HCT116 (cell line): ENCODE data around the gene CNPPD1. TPM values are rescaled to one million over a fixed set of nuclear protein-coding genes. Genes with fewer than 3 reads are reported as not detected.

Experiments
- ATAC-seq: fragments of 200-7000 bp; cut with Tn5 transposase; 2 replicates; pipeline ENCODE4 v1.9.1; 2020; ENCODE audit warnings: mild to moderate bottlenecking, moderate library complexity
- BruUV-seq: library from RNA; stranded (reverse); fragments of 400-500 nt; replicated peaks from 2 replicates; lab custom pipeline; 2021; lab: Mats Ljungman, UMichigan
- CTCF ChIA-PET: fragments of 300-600 bp; sonication (Branson Sonifier 250); formaldehyde crosslinking; loops from one replicate; lab custom pipeline; 2021; ENCODE audit warnings: antibody characterized with exemption; lab: Charles Lee
- POLR2A ChIA-PET: fragments of 300-600, 350-600 bp; sonication (Branson Sonifier 250); formaldehyde crosslinking; loops from one replicate; lab custom pipeline; 2021; ENCODE audit warnings: antibody characterized with exemption; lab: Charles Lee
- RAD21 ChIA-PET, 2 experiments: fragments of 300-600 bp; sonication (Branson Sonifier 250); formaldehyde crosslinking; loops; one replicate each; lab custom pipeline; 2023; ENCODE audit warnings: low total read pairs in 2 of 2; ENCODE audit not compliant: uncharacterized antibody in 2 of 2, unreplicated experiment in 2 of 2, low non-redundant PET in 1 of 2; lab: Charles Lee
- DNase-seq: peaks from one replicate; pipeline ENCODE4 v3.0.0-alpha.2; 2010; ENCODE audit warnings: low read depth, low spot score
- H2AFZ ChIP-seq: fragments of 200-600 bp; shearing (Covaris generic), sonication (generic); 2 replicates; pipeline ENCODE4 v1.6.1; 2017; ENCODE audit warnings: low read depth, mixed run types, mixed read lengths, antibody characterized with exemption, low read length; ENCODE audit not compliant: poor library complexity, severe bottlenecking
- H3K27ac ChIP-seq: 2 replicates; pipeline ENCODE4 v1.5.1; 2012; ENCODE audit warnings: low read depth, low read length
- H3K27me3 ChIP-seq: fragments of 200-600 bp; sonication (generic); 2 replicates; pipeline ENCODE4 v1.6.1; 2016; ENCODE audit warnings: mixed run types, low read length, mixed read lengths; ENCODE audit not compliant: insufficient read depth
- H3K36me3 ChIP-seq, 2 experiments: fragments of 200-500 bp in 1 of 2; fragments of 200-600 bp in 1 of 2; sonication (Bioruptor generic) in 1 of 2; sonication (generic) in 1 of 2; 2 replicates each; pipeline versions ENCODE4 v1.5.1 to v1.6.1; 2014 to 2016; ENCODE audit warnings: low read length in 2 of 2, inconsistent platforms in 1 of 2, mixed read lengths in 1 of 2, mixed run types in 1 of 2; ENCODE audit not compliant: insufficient read depth in 2 of 2, control insufficient read depth in 1 of 2
- H3K4me1 ChIP-seq, 2 experiments: fragments of 200-600 bp in 1 of 2; sonication (generic) in 1 of 2; 2 replicates each; pipeline versions ENCODE4 v1.5.1 to v1.6.1; 2012 to 2017; ENCODE audit warnings: low read length in 2 of 2, inconsistent platforms in 1 of 2, mild to moderate bottlenecking in 1 of 2, mixed read lengths in 1 of 2, mixed run types in 1 of 2, moderate library complexity in 1 of 2; ENCODE audit not compliant: insufficient read depth in 2 of 2, control insufficient read depth in 1 of 2
- H3K4me2 ChIP-seq: fragments of 200-600 bp; sonication (generic); 2 replicates; pipeline ENCODE4 v1.6.1; 2017; ENCODE audit warnings: mixed run types, low read length, mixed read lengths
- H3K4me3 ChIP-seq, 2 experiments: fragments of 200-600 bp in 1 of 2; sonication (generic) in 1 of 2; replicated peaks in 1 of 2; 2 replicates each; pipeline ENCODE4 v1.5.1; 2011 to 2016; ENCODE audit warnings: low read length in 2 of 2, control low read depth in 1 of 2, low read depth in 1 of 2, mild to moderate bottlenecking in 1 of 2, mixed read lengths in 1 of 2, mixed run types in 1 of 2
- H3K79me2 ChIP-seq: fragments of 200-600 bp; sonication (generic); 2 replicates; pipeline ENCODE4 v1.6.1; 2017; ENCODE audit warnings: mild to moderate bottlenecking, mixed run types, low read length, moderate library complexity, mixed read lengths; ENCODE audit not compliant: insufficient read depth
- H3K9ac ChIP-seq: fragments of 200-600 bp; sonication (generic); 2 replicates; pipeline ENCODE4 v1.6.1; 2016; ENCODE audit warnings: low read length, mixed read lengths
- H3K9me2 ChIP-seq: fragments of 200-600 bp; sonication (generic), shearing (Covaris generic); 2 replicates; pipeline ENCODE4 v1.6.1; 2017; ENCODE audit warnings: mixed run types, mild to moderate bottlenecking, moderate library complexity; ENCODE audit not compliant: insufficient read depth
- H3K9me3 ChIP-seq, 2 experiments: fragments of 200-500 bp in 1 of 2; fragments of 200-600 bp in 1 of 2; sonication (Bioruptor generic) in 1 of 2; sonication (generic) in 1 of 2; 2 replicates each; pipeline ENCODE4 v1.6.1; 2014 to 2017; ENCODE audit warnings: low read length in 2 of 2, mixed read lengths in 2 of 2, inconsistent platforms in 1 of 2, low read depth in 1 of 2, mild to moderate bottlenecking in 1 of 2, mixed run types in 1 of 2, moderate library complexity in 1 of 2; ENCODE audit not compliant: control insufficient read depth in 1 of 2, insufficient read depth in 1 of 2
- H4K20me1 ChIP-seq: fragments of 200-600 bp; sonication (generic), shearing (Covaris generic); 2 replicates; pipeline ENCODE4 v1.6.1; 2017; ENCODE audit warnings: mixed run types, mild to moderate bottlenecking, moderate library complexity; ENCODE audit not compliant: insufficient read depth
- CBX3 ChIP-seq: IDR thresholded peaks from 2 replicates; pipeline ENCODE4 v1.6.1; 2012; ENCODE audit warnings: low read depth
- ELF1 ChIP-seq: IDR thresholded peaks from 2 replicates; pipeline ENCODE4 v1.6.1; 2012; ENCODE audit warnings: low read depth, borderline replicate concordance
- EZH2 ChIP-seq: fragments of 200-600 bp; sonication (generic); IDR thresholded peaks from 2 replicates; pipeline ENCODE4 v1.6.1; 2017; ENCODE audit warnings: antibody characterized with exemption, mixed run types
- JUND ChIP-seq: IDR thresholded peaks from 2 replicates; pipeline ENCODE4 v1.6.1; 2012
- SIN3A ChIP-seq: IDR thresholded peaks from 2 replicates; pipeline ENCODE4 v1.6.1; 2012; ENCODE audit warnings: low read depth
- YY1 ChIP-seq: IDR thresholded peaks from 2 replicates; pipeline ENCODE4 v1.6.1; 2011; ENCODE audit warnings: low read length, low read depth, moderate library complexity, mild to moderate bottlenecking; ENCODE audit not compliant: insufficient replicate concordance; ENCODE audit errors: extremely low read depth
- ZBTB33 ChIP-seq: IDR thresholded peaks from 2 replicates; pipeline ENCODE4 v1.6.1; 2011; ENCODE audit warnings: mild to moderate bottlenecking, low read length, moderate library complexity; ENCODE audit not compliant: insufficient replicate concordance; ENCODE audit errors: extremely low read depth
- ZFX ChIP-seq: fragments of 450-650 bp; IDR thresholded peaks from 2 replicates; pipeline ENCODE4 v1.6.1; 2017
- intact Hi-C: fragments of 100-400 bp; cut with micrococcal nuclease; formaldehyde crosslinking; loops from 2 replicates; pipeline ENCODE4 v1.10.0; 2022
- total RNA-seq: library from RNA; stranded (reverse); gene quantifications from one replicate; pipeline ENCODE4 v1.2.1, GENCODE V29; 2021; ENCODE audit not compliant: unreplicated experiment
- TF ChIP-seq, protein P1 (sequence below): IDR thresholded peaks from 2 replicates; pipeline ENCODE4 v1.6.1; 2012

The CNPPD1 gene
- total RNA-seq, 1 experiment from 2014 or later: 41.9 TPM

DNA sequence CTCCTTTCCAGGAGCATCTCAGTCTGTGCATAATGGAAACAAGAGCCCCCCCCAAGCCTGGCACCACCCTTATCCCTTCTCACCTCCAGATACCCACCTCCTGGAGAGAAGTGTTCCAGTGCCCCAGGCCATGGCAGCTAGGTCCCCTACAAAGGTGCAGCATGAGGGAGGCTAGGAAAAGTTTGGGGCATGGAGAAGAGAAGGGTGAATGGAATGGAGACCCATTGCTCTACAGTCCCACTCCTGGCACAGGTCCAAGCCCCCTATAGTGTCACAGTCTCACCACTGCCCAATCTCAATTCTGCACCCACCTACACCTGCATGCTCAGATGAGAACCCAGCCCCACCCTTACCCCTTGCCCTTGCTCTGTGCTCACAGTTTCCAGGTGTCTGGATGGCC, 7.8 kb downstream of the CNPPD1 start:
- H4K20me1 ChIP-seq: no peaks in the 10 kb centered on the region
- DNase-seq (no peak), ATAC-seq (no peak)
- intact Hi-C loops: no loop called here
- peaks cover 0 to 1% of the 10 kb centered on the region in 2 experiments; a peak in 2 of 4 replicates for H3K36me3 ChIP-seq
- BruUV-seq: no TSS peak
- H3K9me2 ChIP-seq: no peaks in the 10 kb centered on the region
- H3K9me3 ChIP-seq: no peaks in the 10 kb centered on the region
- H3K4me3 ChIP-seq: no peak overlapping the region
- POLR2A ChIA-PET: no interaction called here
- no peak overlapping the region for H2AFZ ChIP-seq
- no peak for TF ChIP-seq SIN3A
- TF ChIP-seq JUND: no peak
- TF ChIP-seq, protein P1, sequence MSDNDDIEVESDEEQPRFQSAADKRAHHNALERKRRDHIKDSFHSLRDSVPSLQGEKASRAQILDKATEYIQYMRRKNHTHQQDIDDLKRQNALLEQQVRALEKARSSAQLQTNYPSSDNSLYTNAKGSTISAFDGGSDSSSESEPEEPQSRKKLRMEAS: no peak
- no peak for TF ChIP-seq CBX3
- TF ChIP-seq ZFX: no peak
- no peak for TF ChIP-seq EZH2
- TF ChIP-seq ZBTB33: no peak
- no peak for TF ChIP-seq YY1
- TF ChIP-seq ELF1: no peak
- TF ChIP-seq, all 23 proteins: peak for 0
- ChIA-PET CTCF (no interaction called here), RAD21 (no interaction called here)
- Histone ChIP-seq H3K79me2 (no peaks in the 10 kb centered on the region), H3K9ac (no peak overlapping the region), H3K27ac (no peak overlapping the region), H3K4me1 (no peaks in the 10 kb centered on the region), H3K27me3 (no peaks in the 10 kb centered on the region), H3K4me2 (no peak overlapping the region)
